Psoas muscle (tissue), 8 donors: Measurements from ENCODE around the gene NR6A1. TPM values are rescaled to one million over a fixed set of nuclear protein-coding genes. Genes with fewer than 3 reads are reported as not detected.

Experiments
- ATAC-seq, 4 donors: fragments of 200-7000 bp; cut with Tn5 transposase; one replicate each; pipeline ENCODE4 v1.9.1; 2020; ENCODE audit warnings: moderate library complexity in 3 of 4, mild to moderate bottlenecking in 2 of 4
- DNase-seq, 2 donors: peaks; one replicate each; pipeline ENCODE4 v3.0.0-alpha.2; 2020
- H3K27ac ChIP-seq: fragments of 200-600 bp; one replicate; pipeline ENCODE4 v1.8.0; 2022
- H3K27me3 ChIP-seq, 3 donors: fragments of 200-600 bp in 1 of 3; one replicate each; pipeline versions ENCODE4 v1.6.1 to v1.8.0; 2013 to 2022; ENCODE audit warnings: low read length in 2 of 3, mild to moderate bottlenecking in 2 of 3, moderate library complexity in 1 of 3; ENCODE audit not compliant: insufficient read depth in 3 of 3
- H3K36me3 ChIP-seq, 2 donors: fragments of 200-600 bp in 1 of 2; one replicate each; pipeline versions ENCODE4 v1.6.1 to v1.8.0; 2013 to 2022; ENCODE audit warnings: low read depth in 1 of 2, mild to moderate bottlenecking in 1 of 2, moderate library complexity in 1 of 2; ENCODE audit not compliant: insufficient read depth in 1 of 2
- H3K4me1 ChIP-seq: fragments of 200-600 bp; one replicate; pipeline ENCODE4 v1.8.0; 2022
- H3K4me3 ChIP-seq: fragments of 200-600 bp; one replicate; pipeline ENCODE4 v1.8.0; 2022; ENCODE audit warnings: mild to moderate bottlenecking
- H3K9me3 ChIP-seq: fragments of 200-600 bp; one replicate; pipeline ENCODE4 v1.8.0; 2022
- WGBS, 3 donors: extraction: QIAGEN DNeasy Blood & Tissue Kit; methylation state at CpG; one replicate each; pipeline versions ENCODE4 v1.1.6 to v1.1.7; 2013; 5-methylcytosine and 5-hydroxymethylcytosine counted together
- intact Hi-C, 2 donors: fragments of 100-400 bp; cut with DNase I; formaldehyde crosslinking; loops; one replicate each; pipeline versions ENCODE4 v1.11.0 to v1.14.2; 2022
- polyA plus RNA-seq, 3 donors: library from polyadenylated mRNA; stranded (reverse); fragments of 200-250 nt; gene quantifications; one replicate each; pipeline ENCODE4 v1.2.3, GENCODE V29; 2013
- total RNA-seq, 4 donors: library from RNA; stranded (reverse); fragmentation: NEBNext Ultra II Directional in 2 of 4; extraction: Animal tissue kit (Norgen Biotek cat#: 25700) in 2 of 4; gene quantifications; one replicate each; pipeline versions ENCODE4 v1.2.1 to v1.2.4, GENCODE V29; 2021 to 2023
- TF ChIP-seq, protein P1 (sequence below): fragments of 200-600 bp; IDR thresholded peaks from one replicate; pipeline ENCODE4 v1.8.0; 2022; ENCODE audit warnings: antibody characterized with exemption
- donor health status: healthy with polysubstance abuse.
- donor health status: DM: no; HTN: no; CAD: no; lungs with moderate emphysema.
- donor health status: Bipolar disorder and iron deficiency.
- donor health status: healthy.
- donor health status: DM: yes; HTN: yes; CAD: no.
- donor health status: DM: no; HTN: no; CAD: no.
- donor health status: DM: no; HTN: no; CAD: no.
- donor health status: DM: yes; HTN: yes; CAD: no.

The NR6A1 gene
- total and polyA plus RNA-seq, 7 donors, result 0.32 to 2.6 (median 0.70) TPM

DNA sequence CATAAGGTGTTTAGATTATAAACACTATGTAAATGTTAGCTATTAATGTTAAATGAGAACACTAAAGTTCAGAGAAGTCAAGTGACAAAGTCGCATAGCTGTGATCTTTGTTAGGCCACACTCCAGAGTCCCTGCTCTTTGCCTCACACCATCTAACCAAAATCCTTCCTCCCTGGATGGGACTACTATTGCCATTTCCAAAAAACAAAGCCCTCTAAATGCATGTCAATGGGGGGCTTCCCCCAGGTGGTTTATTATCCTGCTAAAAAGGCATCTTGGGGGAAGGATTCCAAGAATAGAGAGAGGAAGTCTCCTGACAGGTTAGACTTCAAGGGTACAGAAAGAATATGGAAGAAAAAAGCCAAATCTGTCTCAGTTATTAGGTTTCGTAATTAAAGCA is 10.4 kb downstream of the NR6A1 start:
- ATAC-seq, result no peak
- no peak overlapping the region for H3K4me3 ChIP-seq
- intact Hi-C loops, result no loop called here
- H3K9me3 ChIP-seq, result no peaks in the 10 kb centered on the region
- DNase-seq, result no peak
- no peak overlapping the region for H3K27ac ChIP-seq
- no peaks in the 10 kb centered on the region for H3K36me3 ChIP-seq
- peaks cover 0 to 3% (median 0%) of the 10 kb centered on the region in 3 donors for H3K27me3 ChIP-seq
- TF ChIP-seq, protein P1, sequence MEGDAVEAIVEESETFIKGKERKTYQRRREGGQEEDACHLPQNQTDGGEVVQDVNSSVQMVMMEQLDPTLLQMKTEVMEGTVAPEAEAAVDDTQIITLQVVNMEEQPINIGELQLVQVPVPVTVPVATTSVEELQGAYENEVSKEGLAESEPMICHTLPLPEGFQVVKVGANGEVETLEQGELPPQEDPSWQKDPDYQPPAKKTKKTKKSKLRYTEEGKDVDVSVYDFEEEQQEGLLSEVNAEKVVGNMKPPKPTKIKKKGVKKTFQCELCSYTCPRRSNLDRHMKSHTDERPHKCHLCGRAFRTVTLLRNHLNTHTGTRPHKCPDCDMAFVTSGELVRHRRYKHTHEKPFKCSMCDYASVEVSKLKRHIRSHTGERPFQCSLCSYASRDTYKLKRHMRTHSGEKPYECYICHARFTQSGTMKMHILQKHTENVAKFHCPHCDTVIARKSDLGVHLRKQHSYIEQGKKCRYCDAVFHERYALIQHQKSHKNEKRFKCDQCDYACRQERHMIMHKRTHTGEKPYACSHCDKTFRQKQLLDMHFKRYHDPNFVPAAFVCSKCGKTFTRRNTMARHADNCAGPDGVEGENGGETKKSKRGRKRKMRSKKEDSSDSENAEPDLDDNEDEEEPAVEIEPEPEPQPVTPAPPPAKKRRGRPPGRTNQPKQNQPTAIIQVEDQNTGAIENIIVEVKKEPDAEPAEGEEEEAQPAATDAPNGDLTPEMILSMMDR, result no peak
- no peaks in the 10 kb centered on the region for H3K4me1 ChIP-seq
- 97 to 98% (median 97%) methylated on average over 2 of the region's 2 CpGs for WGBS, 3 donors

DNA sequence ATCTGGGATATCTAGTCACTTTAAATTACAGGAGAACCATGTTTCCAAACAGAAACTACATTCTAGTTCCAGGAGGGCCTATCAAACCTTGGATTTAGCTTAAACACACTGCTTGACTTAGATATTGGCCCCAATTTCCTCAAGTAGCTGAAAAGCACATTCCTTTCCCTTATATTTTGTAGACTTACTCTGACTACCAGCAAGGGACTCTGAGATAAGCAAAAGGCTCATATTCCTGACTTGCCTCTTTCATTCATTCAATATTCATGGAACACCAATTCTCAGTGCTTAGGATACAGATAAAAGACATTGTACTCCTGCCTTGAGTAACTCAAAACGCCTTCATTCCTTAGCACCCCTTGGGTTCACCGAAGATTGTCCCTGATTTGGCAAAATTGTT is 11.8 kb downstream of the NR6A1 start:
- Histone ChIP-seq H3K4me1 (no peaks in the 10 kb centered on the region), H3K9me3 (no peaks in the 10 kb centered on the region), H3K27ac (no peak overlapping the region), H3K27me3 (no peaks in the 10 kb centered on the region), H3K36me3 (no peaks in the 10 kb centered on the region), H3K4me3 (no peak overlapping the region)
- ATAC-seq (no peak), DNase-seq (no peak)
- TF ChIP-seq, protein P1, result no peak
- WGBS, 3 donors, result 87 to 95% (median 95%) methylated on average over 2 of the region's 2 CpGs
- intact Hi-C loops, result no loop called here

DNA sequence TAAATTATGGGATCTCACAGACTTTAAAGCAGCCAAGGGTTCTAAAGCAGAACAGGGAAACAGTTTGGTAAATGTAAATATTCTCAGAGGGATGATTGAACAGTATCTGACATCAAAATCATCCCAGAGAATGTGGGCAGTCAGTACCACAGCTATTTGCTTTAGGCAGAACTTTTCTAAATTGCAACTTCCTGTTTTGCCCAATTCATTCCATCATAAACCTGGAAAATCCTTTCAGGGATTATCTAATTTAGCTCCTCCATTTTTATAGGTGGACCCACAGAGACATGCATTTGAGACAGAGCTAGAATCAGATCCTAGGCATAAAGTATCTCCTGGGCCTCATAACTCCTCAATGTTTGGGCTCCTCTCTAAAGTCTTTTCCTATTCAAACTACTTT is 12.4 kb downstream of the NR6A1 start:
- no peak for DNase-seq
- intact Hi-C loops, result no loop called here
- Histone ChIP-seq H3K27ac (no peak overlapping the region), H3K4me3 (no peak overlapping the region), H3K4me1 (no peaks in the 10 kb centered on the region), H3K36me3 (no peaks in the 10 kb centered on the region), H3K27me3 (no peaks in the 10 kb centered on the region), H3K9me3 (no peaks in the 10 kb centered on the region)
- TF ChIP-seq, protein P1, result no peak
- ATAC-seq, result no peak

DNA sequence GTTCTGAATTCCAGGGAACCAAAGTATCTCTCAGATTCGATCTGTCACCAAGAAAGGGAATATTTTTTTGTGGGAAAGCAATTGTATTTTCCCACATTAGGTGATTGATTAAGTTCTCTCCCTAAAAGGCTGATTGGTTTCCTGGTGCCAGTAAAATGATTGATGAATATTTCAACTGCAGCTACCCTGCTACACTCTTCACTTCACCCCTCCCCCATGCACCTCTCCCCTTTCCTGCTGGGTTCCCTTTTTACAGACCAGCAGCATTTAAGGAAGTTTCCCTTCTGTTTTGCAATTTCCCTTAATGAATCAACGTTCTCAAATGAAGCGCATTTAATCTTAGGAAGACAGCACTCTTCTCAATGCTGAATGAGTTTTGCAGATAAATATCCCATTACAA is 13.1 kb downstream of the NR6A1 start:
- intact Hi-C loops, result no loop called here

DNA sequence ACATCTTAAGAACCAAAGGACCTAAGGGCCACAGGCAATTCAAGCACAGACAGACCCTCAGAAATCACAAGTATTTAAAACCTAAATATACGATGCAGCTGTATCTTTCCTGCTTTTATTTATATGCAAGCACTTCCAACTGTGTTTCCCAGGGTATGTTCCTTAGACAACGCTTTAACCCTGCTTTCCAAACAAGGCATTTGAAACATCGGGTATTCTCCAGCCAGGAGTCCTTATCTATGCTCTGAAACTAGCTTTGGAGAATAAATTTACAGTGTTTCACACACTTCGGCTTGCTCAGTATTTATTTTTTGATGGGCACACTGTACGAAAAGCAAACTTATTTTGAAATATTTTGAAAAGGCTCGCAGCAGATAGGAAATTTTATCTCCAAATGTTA is 13.5 kb downstream of the NR6A1 start:
- H3K4me3 ChIP-seq, result no peak overlapping the region
- H3K27me3 ChIP-seq, result no peaks in the 10 kb centered on the region
- no peak overlapping the region for H3K27ac ChIP-seq
- no peaks in the 10 kb centered on the region for H3K4me1 ChIP-seq
- 78 to 82% (median 82%) methylated on average over 6 of the region's 6 CpGs for WGBS, 3 donors
- H3K36me3 ChIP-seq, result no peaks in the 10 kb centered on the region
- DNase-seq (no peak), ATAC-seq (no peak)
- intact Hi-C loops, result no loop called here
- TF ChIP-seq, protein P1, result no peak
- no peaks in the 10 kb centered on the region for H3K9me3 ChIP-seq

More for the DNA sequence above, 13.1 kb downstream of the NR6A1 start:
- ATAC-seq, result no peak
- Histone ChIP-seq H3K36me3 (no peaks in the 10 kb centered on the region), H3K4me1 (no peaks in the 10 kb centered on the region), H3K27me3 (no peaks in the 10 kb centered on the region), H3K9me3 (no peaks in the 10 kb centered on the region), H3K4me3 (no peak overlapping the region), H3K27ac (no peak overlapping the region)
- 54 to 63% (median 59%) methylated on average over 3 of the region's 3 CpGs for WGBS, 3 donors
- TF ChIP-seq, protein P1, result no peak
- DNase-seq, result no peak
